GM21423 (cell line): ENCODE data around the gene ECHS1.
"Not testable (repeated sequence)": the region's sequence is repeated elsewhere in the genome, so short reads cannot be mapped to it uniquely, and the experiment has no call there.

ENCODE experiments used
- ATAC-seq: cut with Tn5 transposase; IDR thresholded peaks from one replicate; pipeline ENCODE4 v1.9.1; 2021; ENCODE audit warnings: mild to moderate bottlenecking, moderate library complexity; ENCODE audit not compliant: unreplicated experiment

The ECHS1 gene

GRCh38 chr10:133379152-133379800, 6.1 kb upstream of the ECHS1 start, which contains the start of gene PAOX:
Gene PAOX, plus strand, starts transcription at chr10:133379262. Its CDS starts 55 bp downstream, at chr10:133379317.
- ATAC-seq = peak; percentile 48

- peak; percentile 44 for ATAC-seq
Observed at GRCh38 chr10:133378251-133379096, 5.3 kb upstream of the ECHS1 start.

- no peak for ATAC-seq
Observed at GRCh38 chr10:133377818-133378250, 4.7 kb upstream of the ECHS1 start.

GRCh38 chr10:133377025-133377817, 4.1 kb upstream of the ECHS1 start:
- ATAC-seq = no peak

GRCh38 chr10:133376183-133376582, 3.0 kb upstream of the ECHS1 start:
- not testable (repeated sequence) for ATAC-seq

- ATAC-seq = no peak
Observed at GRCh38 chr10:133375357-133376115, 2.4 kb upstream of the ECHS1 start.

- no peak for ATAC-seq
Observed at GRCh38 chr10:133372507-133372906, 647 bp downstream of the ECHS1 start.

- ATAC-seq = no peak
Observed at GRCh38 chr10:133370030-133370786, 2.9 kb downstream of the ECHS1 start.

GRCh38 chr10:133368153-133368552, 5.0 kb downstream of the ECHS1 start:
- ATAC-seq = no peak

- ATAC-seq = not testable (repeated sequence)
Observed at GRCh38 chr10:133367461-133367860, 5.7 kb downstream of the ECHS1 start.

GRCh38 chr10:133366751-133367150, 6.4 kb downstream of the ECHS1 start:
- no peak for ATAC-seq

- ATAC-seq = no peak
Observed at GRCh38 chr10:133366130-133366478, 7.0 kb downstream of the ECHS1 start.

GRCh38 chr10:133365461-133366129, 7.6 kb downstream of the ECHS1 start:
- no peak for ATAC-seq

- ATAC-seq = no peak
Observed at GRCh38 chr10:133364645-133365431, 8.3 kb downstream of the ECHS1 start.

GRCh38 chr10:133362846-133363245, 10.3 kb downstream of the ECHS1 start:
- no peak for ATAC-seq

- no peak for ATAC-seq
Observed at GRCh38 chr10:133361773-133362441, 11.2 kb downstream of the ECHS1 start.

GRCh38 chr10:133361227-133361626, 11.9 kb downstream of the ECHS1 start:
- no peak for ATAC-seq

- ATAC-seq = no peak
Observed at GRCh38 chr10:133359972-133360610, 13.1 kb downstream of the ECHS1 start.
